Activated T-helper 1 cell treated with anti-CD3 and anti-CD28 coated beads, Interleukin-2, amount 50 U/mL, for 16 hours (primary cell): Measurements from ENCODE around the gene LIPM.

Source experiments
- DNase-seq, 2 donors: peaks; one replicate each; pipeline ENCODE4 v3.0.0-alpha.2; 2020; ENCODE audit warnings: low read depth in 1 of 2, low spot score in 1 of 2

Gene LIPM

DNA sequence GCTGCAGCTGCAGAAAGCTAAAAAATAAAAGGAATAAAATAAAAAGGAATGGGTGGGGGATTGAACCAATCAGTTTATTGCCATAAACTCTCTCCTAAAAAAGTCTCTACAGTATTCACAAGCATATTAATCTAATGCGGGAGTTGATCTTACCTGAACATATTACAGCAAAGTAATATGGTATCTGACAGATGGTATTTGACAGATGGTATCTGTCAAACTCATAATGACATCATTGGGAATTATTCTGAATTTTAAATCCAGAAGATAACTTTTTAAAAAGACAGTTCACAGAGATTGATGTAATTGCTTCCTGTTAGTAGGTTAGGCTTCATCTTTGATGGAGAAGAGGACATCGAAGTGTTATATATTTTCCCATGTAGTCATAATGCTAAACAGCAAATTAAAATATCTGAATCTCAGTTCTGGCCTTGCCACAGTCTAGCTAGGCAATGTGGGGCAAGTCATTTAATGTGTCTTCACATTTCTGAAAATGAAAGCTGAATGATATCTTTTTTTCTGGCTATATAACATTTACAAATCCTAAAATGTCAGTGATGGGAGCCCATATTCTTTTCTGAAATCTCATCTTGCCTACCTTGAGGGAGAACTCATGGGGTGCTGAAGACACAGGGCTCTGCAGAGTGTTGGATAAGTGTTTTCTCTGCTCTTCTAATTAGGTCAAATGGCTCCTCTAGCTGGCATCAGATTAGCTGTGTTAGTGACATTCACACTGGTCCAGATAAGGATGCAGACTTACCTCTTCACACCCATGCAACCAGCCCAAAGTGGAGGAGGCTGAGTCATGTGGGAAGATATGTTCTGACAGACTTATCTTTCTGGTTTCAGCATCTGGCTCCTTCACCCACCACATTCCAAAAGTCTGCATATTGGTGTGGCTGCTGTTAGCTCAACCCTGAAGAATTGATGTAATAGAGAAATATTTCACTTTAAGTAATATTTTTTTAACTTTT, 2.1 kb upstream of the LIPM start:
- DNase-seq: no peak

DNA sequence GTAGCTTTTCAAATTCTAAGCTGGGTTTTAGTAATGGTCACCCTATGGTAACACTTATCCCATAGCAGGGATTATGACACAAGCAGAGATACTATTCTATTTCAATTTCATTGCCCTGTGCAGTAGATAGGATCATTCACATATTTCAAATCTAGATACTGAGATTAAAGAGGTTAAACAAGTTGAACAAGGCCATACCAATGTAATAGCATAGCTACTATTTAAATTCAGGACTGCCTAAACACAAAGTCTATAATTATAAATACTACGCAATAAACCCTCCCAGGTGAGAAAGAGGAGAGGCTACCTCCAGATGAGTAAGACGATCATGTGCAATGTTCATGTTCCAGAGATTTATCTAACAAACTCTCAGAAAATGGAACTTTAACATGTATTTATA, 1.1 kb downstream of the LIPM start:
- no peak for DNase-seq

DNA sequence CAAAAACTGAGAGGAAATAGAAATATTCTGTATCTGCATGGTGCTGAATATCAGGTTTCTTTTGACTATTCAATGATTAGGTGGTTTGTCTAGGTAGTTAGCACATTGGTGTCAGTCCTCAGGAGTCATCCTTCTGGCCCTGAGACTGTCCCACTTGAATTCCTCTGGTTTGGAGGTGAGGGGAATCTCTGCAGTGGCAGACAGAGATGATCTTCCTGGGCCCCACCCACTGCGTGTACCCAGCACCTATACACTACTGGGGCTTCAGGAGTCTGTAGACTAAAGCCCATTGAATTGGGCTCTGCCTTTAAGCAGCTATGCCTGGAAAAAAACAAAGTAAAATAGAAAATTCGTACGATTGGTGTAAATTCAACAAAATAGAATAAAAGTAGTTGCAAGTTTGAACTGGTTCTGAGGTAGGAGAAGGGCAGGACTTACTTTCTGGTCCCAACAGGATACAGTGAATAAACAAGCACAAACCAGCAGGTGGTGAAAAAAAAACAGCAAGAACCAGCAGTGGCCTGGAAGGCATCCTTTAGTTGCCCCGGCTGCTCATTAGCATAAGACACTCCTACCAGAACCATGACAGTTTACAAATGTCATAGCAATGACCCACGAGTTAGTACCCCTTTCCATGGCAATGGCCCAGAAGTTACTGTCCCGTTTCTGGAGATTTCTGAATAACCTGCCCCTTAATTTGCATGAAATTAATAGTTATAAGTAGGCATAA, 1.7 kb downstream of the LIPM start:
- DNase-seq: no peak

DNA sequence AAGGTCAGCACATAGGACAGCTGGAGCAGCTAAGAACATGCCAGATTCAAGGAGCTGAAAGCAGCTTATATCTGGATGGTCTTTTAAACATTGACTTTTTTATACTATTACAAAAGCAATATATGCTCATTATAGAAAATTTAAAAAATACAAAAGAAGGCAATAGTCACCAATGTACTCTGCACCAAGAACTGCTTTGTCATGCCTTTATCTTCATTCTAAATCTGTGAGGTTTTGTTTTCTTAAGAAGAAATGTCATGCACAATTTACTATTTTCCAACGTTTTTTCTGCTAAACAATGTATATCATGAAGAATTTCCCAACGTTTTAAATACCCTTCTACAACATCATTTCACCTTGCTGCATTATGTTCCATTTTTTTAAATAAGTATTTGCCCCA, 2.8 kb downstream of the LIPM start:
- no peak for DNase-seq

DNA sequence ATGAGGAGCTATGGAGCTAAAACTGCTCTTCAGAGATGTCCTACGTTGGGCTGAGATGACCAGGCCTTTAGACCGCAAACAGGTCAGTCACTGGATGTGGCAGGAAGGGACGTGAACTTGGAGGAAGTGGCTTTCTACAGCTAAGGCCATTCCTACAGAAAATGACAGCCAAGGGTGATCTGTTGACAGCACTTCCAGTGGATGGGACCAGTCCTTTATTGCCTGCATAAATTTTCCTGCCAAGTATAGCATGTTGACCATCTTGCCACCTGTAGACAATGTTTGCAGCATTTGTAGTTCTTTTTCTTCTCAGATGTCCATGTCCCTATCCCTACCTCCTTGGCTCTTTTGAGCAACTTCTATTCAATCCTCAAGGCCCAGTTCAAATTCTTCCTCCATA, 3.4 kb downstream of the LIPM start:
- no peak for DNase-seq

GRCh38 chr10:88809621-88810020, 7.1 kb downstream of the LIPM start:
- no peak for DNase-seq

GRCh38 chr10:88810196-88810961, 7.8 kb downstream of the LIPM start:
- DNase-seq: no peak

- no peak for DNase-seq
Measured at GRCh38 chr10:88813200-88813599, 10.7 kb downstream of the LIPM start.

GRCh38 chr10:88819290-88819689, 16.8 kb downstream of the LIPM start:
- DNase-seq: no peak

GRCh38 chr10:88820748-88821401, 18.3 kb downstream of the LIPM start:
- no peak for DNase-seq

DNA sequence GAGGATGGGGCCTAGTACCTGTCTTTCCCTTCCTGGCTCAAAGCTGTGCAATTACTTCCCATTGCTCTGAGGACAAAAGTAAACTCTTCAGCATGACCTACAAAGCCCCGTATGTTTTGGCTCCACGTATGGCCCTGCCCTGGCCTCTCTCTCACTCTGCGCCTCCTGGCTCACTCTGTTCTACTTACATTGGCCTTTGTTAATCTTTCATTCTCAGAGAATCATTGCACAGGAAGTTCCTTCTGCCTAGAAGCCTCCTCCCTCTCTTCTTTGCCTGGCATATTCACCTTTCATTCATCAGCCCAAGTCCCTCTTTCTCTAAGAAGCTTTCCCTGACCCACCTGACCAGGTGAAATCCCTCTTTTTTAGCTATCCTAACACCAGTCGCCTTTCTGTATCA, 23.9 kb downstream of the LIPM start:
- DNase-seq: no peak

DNA sequence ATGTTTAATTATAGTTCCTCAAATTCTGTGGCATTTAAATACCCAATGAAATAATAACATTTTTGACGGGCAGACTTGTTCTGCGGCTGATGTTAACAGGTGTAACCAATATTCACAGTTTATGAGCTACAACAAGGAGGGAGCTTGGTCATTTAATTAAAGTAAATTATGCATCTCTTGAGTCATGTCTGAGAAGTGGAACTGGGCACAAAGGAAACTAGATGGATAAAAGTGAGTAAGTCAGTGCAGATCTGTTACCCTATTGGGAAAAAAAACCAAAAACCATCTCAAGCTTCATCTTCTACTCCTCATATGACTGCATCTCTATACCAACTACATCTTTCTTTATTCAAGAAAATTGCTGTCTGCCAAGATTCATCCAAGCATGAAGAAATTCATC, 25.1 kb downstream of the LIPM start:
- no peak for DNase-seq

GRCh38 chr10:88828310-88828709, 25.8 kb downstream of the LIPM start:
- no peak for DNase-seq

DNA sequence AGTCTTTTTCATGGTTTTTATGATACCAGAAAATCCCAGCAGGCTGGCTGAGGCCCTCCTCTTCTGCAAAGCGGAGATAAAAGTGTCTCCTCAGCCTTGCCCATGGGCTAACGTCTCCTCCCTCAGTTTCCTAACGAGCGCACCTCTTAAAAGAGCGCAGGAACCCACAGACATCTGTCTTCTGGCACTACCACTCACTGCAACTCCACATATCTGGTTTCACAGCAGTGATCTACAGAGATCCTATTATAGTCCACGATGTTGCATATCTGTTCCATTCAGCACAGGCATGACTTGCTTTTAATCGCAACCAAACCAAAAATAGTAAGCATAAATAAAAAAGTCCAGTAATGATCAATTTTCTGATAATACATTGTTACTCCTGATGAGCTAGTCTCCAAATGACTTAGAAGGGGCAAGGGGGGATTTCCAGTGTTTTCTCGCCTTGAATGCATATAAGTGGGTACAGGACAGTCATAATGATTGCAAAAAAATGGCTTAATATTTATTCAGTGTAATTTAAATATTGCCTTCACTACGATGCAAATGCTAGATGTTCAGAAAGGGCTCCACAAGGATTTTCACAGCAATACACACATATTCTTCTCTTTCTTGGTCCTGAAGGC, 28.2 kb downstream of the LIPM start:
- DNase-seq: no peak

- DNase-seq: peak; percentile 1 to 11
Measured at GRCh38 chr10:88831709-88832108, 29.2 kb downstream of the LIPM start.

DNA sequence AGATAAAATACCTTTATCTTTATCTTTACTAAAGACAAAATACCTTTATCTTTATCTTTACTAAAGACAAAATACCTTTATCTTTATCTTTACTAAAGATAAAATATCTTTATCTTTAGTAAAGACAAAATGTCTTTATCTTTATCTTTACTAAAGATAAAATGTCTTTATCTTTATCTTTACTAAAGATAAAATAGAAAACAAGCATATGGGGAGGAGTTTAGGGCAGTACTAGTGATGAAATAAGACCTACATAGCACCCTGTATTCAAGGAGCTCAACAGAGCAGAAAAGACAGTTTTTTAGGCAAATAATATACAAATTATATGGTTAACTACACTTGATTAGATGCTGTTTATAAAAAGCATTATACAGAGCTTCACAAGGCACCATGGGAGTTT, 29.8 kb downstream of the LIPM start:
- no peak for DNase-seq

DNA sequence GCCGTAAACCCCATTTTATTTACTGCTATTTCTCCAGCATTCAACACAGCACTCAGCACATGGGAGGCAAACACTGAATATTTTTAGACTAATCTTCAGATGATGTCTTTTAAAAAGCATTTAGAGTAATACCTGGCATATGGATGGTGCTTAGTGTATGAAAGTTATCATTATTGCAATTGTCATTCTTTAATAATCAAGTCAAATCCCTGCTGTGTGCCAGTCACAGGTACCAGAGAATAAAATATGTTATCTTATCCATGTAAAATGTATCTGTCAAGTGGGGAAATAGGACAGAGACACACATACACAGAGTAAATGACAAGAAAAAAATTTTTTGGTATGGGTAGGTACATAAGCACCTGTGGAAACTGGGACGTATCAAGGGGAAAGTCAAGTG, 30.6 kb downstream of the LIPM start:
- no peak for DNase-seq

DNA sequence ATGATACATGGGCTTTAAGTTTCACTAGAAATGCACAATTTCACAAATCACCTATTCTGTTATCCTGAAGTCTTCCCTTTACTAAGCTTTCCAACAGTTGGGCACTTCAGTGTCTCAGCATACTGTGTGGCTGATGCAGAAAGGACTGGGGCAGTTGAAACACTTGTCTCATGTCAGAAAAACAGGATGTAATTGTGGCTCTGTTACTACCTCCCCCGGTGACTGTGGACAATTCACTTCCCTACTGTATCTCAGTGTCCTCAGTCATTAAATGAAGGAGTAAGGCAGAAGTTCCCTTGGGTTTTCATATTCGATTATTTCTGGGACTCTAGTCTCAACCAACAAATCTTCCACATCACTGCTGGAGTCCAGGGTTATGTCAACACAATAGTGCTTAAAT, 31.2 kb downstream of the LIPM start:
- no peak for DNase-seq

DNA sequence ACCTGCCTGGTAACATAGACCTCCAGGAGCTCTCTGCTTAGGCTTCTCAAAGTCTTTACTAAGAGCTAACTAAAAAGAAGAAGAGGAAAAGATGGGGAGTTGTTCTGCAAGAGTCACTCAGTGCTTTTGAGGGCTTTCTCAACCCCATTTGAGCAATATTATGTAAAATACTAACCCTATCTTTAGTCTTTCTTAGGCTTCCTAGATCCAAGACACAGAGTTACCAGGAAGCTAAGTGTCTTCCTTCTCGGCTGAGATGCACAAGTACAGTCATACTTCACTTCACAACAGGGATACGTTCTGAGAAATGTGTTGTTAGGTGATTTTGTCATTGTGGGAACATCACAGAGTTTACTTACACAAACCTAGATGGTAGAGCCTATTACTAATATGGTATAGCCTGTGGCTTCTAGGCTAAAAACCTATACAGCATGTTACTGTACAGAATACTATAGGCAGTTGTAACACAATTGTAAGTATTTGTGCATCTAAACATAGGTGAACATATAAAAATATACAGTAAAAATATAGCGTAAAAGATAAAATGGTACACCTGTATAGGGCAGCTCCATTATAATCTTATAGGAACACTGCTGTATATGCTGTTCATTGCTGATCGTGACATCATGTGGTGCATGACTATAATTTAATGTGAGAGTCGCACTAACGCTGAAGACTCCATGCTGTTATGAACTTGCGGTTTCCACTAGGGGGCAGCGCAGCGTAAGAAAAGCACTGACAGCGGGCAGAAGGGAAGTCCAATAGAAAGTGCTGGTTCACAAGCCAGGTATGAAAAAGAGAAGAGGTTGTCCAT, 32.8 kb downstream of the LIPM start:
- DNase-seq: peak; percentile 67 to 72

DNA sequence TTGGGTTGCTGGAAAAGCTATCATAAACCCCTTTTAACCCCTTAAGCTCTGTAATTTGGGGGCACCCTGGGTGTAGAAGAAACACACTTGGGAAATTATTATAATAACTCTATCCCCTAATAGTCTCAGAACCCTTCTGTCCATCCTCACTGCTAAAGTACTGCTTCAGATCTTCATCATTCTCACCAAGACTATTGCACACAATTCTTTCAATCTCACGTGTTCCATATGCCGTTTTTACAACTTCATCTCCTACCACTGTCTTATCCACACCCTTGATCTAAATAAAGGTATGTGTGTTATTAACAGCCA, 33.3 kb downstream of the LIPM start:
- no peak for DNase-seq
